ENCODE measurements around the gene TNS4.
A peak's percentile ranks its signal among the peaks of the same experiment; 100 is the strongest.

TNS4 gene

DNA sequence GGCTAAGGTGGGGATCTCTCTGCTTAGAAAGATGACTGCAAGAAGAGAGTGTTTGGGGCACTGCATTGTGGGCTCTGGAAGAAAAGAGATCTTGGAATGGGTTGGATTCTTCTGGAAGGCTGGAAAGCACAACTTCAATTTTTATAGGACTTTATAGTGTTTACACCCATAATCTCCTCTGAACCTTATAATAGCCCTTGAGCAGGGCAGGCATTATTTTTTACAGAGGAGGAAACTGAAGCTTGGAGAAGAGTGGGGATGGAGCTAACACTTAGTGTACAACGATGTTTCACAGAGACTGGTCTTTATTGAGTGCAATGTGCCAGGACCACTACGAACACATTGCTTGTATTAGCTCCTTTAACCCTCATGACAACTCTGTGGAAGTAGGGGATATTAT, 10.4 kb downstream of the TNS4 start:
- no peak for DNase-seq

DNA sequence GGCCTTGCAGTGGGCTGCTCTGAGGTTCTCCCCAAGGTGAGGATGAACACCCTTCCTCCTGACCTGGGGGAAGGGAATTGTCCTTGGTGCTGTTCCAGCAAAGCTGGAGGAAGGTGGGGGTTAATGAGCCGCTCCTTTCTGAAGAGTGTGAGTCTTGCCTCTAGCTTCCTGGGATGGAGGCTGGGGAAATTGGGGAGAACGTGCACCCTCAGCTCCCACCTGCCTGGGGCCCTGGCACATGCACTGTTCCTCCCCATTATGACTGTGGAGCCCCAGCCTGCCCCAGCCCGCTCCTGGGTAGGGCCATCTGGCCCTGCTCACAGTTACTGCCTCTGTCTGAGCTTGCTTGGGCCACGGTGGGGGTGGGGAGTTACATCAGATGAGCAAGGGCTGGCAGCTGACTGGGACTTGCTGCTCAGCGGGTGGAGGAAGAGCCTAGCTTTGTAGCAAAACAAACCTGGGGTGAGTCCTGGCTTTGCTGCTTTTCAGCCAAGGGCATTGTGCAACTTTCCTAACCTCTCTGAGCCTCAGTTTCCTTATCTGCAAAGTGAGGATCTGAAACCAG, 11.1 kb downstream of the TNS4 start:
- DNase-seq, result peak in 1 of 2 experiments; percentile 30

DNA sequence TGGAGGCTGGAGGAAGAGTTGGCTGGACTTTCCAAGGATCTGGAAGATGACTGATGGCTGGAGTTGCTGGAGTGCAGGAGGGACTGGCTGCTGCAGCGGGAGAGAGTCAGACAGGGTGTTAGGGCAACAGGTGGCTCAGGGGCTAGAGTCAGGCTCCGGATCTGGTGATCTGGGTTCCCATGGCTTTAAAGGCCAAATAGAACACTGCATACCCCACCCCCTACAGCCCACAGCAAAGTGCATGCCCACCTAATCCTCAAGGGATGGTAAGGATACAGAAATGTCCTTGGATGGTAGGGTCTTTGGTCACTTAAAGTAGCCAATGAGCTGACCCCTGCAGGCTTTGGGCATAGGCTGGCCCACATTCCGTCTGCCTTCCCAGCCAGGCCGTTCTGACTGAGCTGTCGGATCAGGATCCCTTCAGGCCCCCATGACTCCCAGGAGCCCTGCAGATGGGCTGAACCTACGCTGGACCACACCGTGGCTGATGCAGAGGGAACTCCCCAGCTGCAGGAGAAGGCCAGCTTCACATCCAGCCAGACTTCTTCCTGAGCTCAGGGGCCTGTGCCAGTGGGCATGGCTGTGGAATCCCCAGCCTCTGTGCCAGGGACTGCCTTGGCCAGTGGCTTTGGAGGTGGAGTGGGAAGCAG, 13.9 kb downstream of the TNS4 start:
- DNase-seq, result no peak

DNA sequence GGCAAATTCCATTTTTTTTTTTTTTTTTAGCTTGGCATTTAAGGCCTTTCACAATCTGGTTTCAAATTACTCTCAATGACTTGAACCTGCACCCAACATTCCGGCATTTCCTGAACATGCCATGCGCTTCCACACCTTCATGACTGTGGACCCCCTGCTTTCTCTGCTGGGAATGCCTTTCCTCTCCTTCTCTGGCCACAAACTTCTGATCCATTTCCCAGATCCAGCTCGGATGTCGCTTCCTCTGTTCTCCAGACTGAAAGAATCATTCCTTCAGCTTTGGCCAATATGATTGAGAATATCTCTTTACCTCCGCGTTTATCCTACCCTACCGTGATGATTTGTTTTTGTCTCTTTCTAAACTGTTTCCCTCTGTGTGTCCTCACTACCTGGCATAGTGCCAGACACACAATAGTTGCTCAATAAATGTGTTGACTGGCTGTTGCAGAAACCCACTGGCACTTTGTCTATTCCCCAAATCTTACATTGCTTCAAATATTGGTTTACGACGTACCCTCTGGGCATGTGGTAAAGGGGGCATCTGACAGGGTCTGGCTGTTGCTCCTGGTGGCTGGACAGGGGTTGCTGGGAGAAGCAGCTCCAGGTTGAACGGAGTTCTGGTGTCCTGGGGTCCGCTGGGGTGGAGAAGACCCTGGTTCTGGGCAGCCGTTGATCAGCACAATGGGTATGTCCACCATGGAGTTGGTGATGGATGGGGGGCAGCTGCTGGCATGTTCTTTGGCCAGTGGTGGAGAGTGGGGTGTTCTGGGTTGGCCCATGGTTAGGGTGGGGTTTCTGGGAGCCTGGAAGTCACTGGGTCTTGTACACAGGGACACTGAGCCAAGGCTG, 14.7 kb downstream of the TNS4 start:
- DNase-seq, result no peak

DNA sequence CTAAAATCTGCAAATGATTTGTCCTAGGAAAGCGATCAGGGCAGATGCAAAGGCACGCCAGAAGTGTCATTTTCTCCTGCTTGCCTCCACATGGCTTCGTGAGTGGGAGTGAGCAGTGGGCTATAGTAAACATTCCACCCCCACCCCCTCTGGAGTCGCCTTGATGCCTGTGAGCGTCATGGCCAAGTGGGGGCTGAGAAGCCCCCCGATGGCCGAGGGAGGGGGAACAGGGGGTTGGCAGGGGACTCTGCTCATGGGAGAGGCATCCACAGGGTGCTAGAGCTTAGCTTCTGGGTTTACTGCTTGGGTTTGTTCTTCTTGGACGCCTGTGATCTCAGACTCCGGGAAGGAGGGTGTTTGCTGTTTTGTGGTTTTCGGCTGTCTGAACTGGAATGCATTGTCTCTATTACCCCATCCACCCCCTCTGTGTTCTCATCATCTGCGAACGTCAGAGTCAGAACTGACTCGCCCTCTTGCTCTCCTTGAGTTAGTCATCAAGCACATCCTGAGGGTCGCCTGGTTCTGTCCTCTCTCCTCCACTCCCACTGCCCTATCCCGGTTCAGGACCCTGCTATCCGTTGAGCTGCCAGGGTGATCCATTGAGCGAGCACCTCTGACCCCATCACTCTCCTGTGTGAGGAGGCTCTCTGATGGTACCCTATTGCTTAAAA, 15.4 kb downstream of the TNS4 start:
- DNase-seq, result no peak

DNA sequence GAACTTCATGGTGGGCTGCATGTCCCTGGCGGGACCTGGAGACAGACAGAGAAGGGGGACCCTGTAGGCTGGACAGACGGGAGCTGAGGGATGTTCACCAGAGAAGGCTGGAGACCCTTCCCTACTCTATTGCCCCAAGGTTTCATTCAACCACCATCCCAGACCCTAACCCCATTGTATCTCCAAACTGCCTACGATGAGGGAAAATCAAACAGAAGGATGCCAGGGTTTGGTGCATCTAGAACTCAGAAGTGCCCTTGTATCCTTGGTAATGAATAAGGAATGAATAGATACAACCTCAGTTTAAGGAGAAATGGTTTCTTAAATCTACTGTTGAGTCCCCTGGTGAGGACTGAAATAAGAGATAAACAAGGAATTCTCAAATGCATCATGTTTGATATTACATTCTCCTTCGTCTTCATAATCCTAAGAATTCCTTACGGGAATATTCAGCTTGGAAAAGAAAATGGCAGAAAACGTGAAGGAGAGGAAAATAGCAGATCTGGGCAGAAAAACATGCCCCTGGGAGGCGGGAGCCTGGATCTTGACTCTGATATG, 16.4 kb downstream of the TNS4 start:
- DNase-seq, result no peak

DNA sequence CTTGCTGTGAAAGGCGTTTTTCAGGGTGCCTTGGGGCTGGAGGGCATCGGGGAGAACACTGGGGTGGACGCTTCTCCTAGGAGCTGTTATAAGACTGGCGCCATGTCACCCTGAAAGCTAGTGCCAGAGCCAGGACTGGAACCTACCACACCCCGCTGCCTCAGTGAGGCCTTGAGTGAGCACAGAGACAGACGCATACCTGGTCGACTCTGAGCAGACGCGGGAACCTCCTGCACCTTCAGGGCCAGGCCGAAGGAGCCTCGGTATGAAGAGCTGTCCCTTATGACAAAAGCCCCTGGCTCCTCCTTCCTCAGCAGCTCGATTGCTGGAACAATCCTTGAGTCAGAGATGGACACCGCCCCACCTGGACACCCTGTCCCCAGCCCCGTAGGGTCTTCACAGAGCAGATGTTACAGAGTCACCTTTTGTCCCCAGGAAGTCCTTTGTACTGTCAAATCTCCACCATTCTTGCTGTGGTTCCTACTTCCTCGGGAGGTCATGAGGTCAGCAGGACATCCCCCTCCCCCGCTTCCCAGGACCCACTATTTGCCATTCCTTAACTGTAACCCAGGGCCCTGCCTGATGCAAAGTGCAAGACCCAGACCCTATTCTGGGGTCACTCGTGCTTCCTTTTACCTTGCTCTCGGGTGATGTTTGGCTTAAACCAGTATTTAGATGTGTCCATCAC, 17.0 kb downstream of the TNS4 start:
- no peak for DNase-seq

DNA sequence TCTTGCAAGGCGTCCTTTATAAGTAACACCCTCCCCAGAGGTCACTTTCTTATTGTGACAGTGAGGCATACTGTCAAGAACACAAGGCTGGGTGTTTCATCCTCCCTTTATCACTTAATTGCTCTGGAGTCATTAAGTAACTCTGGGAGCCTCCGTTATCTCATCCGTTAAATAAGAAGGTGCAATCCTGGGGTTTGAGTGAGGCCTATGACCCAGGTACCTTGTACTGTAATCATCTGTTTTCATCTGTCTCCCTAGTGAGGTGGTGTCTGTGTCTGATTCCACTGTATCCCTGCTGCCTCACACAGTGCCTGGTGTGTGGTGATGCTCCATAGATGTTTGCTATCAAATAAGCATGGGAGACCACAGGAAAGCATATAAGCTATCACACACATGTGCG, 17.7 kb downstream of the TNS4 start:
- no peak for DNase-seq

DNA sequence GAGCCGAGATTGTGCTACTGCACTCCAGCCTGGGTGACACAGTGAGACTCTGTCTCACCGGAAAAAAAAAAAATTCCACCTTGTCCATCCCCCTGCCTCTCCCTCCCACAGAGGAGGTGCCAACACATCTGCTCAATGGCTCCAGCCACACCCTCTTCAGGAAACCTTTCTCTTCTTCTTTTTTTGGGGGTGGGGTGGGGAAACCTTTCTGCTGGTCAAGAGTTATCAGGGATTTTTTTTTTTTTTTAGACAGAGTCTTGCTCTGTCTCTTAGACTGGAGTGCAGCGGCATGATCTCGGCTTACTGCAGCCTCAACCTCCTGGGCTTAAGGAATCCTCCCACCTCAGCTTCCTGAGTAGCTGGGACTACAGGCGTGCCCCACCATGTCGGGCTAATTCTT, 18.7 kb downstream of the TNS4 start:
- DNase-seq, result no peak

DNA sequence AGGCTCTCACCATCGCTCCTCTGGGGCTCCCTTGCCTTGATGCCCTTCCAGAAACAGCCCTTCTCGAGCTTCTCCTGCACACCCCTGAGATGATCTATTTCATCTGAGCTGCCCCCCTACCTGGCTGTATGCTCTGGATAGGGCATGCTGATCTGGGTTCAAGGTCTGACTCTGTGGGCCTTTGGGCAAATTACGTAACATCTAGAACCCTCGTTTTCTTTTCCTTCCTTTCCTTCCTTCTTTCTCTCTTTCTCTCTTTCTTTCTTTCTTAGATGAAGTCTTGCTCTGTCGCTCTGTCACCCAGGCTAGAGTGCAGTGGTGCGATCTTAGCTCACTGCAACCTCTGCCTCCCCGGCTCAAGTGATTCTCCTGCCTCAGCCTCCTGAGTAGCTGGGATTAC, 20.3 kb downstream of the TNS4 start:
- no peak for DNase-seq

DNA sequence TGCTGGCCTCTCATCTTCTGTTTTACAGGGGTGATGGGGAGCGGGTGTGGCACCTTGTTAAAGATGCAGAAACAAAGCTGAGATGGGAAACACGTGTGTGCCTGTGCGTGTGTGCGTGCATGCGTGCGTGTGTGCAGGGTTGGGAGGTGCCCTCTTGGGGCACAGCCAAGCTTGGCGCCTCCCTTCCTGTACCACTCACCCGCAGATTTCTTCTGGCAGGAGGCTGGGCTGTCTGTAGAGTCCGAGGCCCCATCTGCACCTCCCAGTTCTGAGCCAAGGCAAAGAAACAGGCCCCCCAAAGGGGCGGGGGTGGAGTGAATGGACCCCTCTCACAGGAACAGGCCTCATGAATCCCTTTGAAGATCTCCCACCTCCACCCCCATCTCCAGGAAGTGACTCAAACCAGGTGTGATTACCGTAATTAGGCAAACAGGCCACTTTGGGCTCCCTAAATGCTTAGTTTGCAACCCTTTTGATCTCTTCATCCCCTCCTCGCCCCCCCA, 20.9 kb downstream of the TNS4 start:
- peak in 1 of 2 experiments; percentile 29 for DNase-seq

DNA sequence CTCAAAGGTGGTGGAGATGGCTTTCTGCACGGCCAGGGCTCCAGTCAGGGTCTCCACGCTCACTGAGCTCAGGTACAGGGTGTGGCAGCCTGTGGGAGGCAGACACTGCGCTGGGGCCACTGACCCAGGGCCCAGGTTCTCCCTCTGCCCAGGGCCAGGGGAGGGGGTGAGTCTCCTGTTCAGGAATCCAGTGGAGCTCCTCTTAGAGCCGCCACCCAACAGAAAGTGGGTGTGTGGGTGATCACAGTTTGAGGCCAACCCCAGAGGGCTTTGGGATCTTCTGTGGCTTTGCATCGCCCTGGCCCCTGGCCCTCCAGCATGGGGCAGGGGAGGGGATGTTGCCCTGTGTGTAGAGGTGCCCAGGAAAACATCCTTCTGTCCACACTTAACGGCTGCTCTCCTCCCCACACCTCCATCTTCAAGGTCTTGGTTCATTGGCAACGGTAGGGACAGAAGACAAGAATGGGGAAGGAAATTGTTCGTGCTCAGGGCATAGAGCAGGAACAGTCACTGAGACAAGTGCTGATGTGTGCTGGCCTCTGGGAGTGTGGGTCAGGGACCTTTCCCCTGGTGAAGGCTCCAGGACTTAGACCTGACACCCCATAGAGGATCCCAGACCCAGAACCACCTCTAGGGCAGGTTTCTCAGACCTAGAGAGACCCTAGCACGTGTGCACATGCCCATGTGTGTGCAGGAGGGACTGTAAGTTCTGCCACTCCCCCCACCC, 21.5 kb downstream of the TNS4 start:
- no peak for DNase-seq

DNA sequence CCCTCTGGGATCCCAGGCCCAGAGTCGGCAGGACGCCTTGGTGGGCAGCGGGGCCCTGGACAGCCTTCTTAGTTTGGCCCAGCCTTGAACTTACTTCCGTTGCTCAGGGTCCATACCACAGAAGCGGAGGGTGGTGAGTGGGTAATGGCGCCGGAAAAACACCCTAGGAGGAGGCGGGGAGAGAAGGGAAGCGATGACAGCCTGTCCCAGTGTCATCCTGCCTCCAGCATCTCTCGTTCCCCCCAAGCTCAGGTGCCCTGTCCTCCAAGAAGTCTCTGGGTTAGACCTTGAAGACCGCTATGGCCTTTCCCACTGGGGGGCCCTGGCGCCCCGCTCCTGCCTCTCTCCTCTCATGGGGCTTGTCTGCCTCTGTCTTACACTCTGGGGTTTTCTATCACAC, 22.9 kb downstream of the TNS4 start:
- DNase-seq, result no peak

DNA sequence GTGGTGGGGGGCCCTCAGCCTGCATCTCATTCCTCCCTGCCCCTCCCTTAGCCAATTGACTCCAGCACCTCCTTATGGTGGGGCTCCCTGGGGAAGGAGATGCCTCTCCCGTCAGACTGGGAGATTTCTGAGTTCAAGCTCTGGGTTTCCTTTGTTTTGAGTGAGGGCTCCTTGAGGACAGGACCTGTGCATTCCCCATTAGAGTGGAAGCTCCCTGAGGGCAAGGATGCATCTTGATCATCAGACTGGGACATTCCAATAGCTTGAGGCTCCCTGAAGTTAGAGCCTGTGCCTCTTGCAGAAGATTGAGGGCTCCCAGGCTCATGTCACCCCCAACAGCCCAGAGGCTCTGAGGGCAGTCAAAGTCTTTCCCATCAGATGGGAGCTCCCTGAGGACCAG, 23.6 kb downstream of the TNS4 start:
- DNase-seq, result no peak

DNA sequence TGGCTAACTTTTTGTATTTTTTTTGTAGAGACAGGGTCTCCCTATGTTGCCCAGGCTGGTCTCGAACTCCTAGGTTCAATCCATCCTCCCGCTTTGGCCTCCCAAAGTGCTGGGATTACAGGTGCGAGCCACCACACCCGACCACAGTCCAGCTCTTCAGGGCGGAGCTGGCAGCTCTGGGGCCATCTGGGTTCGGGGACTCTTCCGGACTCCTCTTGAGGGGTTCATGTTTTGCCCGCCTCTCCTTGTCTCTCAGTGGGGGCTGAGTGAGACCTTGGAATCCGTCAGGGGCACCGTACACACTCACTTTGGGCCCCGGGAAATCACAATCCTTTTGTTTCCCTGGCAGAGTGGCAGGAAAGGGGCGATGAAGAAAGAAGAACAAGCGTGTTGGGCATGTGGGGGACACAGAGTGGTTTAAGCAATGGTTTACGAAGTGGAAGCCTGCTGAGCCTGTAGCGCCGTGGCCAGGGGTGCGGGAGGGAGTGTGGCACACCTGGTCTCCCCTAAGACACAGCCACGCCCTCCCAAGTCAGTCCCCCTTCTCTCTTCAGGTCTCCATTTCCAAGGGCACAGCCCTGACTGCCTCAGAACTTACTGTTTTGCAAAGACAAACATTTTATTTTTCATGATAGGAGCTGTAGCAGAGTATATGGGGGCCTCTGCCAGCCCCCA, 26.1 kb downstream of the TNS4 start:
- no peak for DNase-seq

DNA sequence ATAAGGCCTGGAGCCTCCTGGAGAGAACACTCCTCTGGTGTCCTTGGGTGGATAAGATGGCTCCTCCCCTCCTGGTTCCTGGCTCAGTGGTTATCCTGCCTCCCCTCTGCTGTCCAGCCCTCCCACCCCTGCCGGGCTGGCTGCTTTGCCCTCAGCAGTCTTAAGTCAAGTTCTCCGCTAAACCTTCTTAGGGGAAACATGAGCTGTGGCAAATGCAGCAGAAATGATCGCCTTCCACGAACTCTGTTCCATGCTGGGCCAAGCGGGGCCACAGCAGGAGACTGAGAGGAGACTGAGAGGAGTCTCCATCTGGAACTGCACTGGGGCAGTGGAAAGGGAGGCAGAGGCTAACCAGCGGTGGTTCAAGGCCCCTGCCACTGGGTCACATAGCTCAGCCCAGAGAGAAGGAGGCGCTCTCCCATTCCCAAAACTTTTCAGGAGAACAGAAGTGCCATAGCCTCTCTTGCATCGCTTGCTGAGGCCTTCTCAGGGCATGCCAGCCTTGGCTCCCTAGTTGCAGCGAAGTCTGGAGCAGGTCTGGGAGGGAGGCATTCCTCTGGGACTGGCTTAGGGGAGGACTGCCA, 26.9 kb downstream of the TNS4 start:
- DNase-seq, result no peak

DNA sequence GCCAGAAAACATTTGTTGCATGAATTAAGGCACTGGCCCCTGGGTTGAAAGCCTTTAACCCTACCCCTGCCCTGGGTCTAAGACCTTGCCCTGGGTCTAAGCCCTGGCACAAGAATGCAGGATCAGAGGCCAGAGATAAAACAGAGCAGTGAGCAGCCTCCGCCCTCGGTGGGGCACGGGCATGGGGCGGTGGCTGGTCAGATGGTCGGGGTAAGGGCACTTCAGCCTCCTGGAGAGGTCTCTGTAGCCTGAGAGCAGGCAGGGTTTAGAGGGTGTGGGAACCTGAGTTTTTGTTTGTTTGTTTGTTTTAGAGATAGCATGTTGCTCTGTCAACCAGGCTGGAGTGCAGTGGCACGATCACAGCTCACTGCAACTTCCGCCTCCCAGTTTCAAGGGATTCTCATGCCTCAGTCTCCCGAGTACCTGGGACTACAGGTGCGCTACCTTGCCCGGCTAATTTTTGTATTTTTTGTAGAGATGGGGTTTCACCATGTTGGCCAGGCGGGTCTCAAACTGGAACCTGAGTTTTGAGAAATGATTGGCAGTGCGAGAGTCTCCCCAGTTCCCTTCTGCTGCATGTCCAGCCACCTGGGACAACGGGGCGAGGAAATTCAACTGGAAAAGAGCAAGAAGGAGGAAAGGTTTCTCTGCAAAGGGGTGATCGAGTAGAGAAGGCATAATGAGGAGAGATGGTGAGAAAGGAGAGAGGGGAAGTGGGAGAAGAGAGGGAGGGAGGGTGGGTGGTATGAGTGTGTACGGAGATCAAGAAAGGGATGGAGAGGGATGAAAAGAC, 27.7 kb downstream of the TNS4 start:
- no peak for DNase-seq

DNA sequence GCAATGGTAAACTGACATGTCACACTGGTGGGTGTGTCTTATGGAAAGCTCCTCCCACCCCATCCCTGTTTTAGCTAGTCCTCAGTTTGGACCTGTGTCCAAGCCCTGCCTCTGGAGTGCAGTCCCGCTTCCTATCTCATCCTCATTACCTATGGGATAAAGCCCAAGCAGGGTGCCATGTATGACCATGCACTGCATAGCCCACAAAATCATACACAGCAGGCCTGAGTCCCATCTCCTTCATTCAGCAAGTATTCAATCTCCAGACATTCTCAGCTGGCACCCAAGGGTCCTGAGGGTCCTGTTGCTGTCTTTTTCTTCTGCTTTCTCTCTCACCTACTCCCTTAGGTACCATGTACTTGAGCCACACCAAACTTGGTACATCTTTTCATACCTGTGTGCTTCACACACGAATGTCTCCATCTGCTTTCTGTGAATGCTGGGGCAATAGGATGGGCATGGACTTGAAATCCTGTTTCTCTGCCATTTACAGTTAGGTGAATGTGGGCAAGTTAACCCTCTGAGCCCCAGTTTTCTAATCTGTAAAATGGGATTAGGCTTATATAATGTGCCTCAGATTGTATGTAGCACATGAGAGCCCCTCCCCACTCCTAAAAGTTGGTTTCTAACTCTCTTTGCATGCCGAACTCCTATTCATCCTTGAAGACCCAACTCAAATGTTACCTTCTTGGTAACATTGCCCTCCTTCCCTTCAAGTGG, 28.5 kb downstream of the TNS4 start:
- DNase-seq, result no peak
